Effector CD4-positive, alpha-beta T cell (primary cell): ENCODE measurements around the gene CLCN4.

Source experiments
- DNase-seq: peaks from one replicate; pipeline ENCODE4 v3.0.0-alpha.2; 2020

CLCN4 gene

GRCh38 chrX:10244915-10245622, 88.3 kb downstream of the CLCN4 start:
- DNase-seq: no peak

GRCh38 chrX:10245886-10246285, 89.1 kb downstream of the CLCN4 start:
- DNase-seq: no peak

GRCh38 chrX:10246297-10246696, 89.5 kb downstream of the CLCN4 start:
- DNase-seq: no peak

- DNase-seq: no peak
Observed at GRCh38 chrX:10246846-10247245, 90.1 kb downstream of the CLCN4 start.

DNA sequence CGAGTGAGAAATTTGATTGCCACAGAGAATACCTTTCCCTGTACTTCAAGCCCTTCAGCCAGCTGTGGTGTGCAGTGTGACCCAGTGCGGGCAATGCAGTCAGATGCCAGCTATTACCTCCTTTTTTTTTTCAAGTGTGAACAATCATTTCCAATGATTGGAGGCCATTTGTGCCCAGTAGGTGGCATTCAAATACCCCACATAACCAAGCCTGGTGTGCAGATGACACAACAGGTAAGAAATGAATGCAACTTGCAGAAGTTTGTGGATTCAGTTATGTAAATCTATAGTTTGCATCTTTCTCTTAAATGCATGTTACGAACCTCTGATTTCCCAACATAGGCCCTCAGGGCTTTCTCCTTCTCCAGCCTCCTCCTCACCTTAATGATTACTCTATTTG, 98.0 kb downstream of the CLCN4 start:
- no peak for DNase-seq

DNA sequence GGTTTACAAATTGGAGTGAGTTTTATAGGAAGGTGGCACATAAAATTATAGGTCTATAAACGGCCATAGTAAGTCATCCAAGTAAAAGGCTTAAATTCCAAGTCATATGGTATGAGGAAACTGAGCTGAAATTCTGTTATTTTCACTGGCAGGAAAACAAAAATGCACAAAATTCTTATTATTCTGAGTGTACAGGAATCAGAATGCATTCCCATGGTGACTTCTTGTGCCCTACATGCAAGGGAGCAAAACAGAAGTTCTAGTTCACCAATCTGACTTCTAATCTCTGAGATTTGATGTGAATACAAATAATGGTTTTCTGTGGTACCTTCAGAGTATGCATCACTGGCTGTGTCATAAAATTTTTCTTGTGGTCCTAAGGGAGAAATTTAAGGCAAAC, 102.9 kb downstream of the CLCN4 start:
- DNase-seq: no peak

DNA sequence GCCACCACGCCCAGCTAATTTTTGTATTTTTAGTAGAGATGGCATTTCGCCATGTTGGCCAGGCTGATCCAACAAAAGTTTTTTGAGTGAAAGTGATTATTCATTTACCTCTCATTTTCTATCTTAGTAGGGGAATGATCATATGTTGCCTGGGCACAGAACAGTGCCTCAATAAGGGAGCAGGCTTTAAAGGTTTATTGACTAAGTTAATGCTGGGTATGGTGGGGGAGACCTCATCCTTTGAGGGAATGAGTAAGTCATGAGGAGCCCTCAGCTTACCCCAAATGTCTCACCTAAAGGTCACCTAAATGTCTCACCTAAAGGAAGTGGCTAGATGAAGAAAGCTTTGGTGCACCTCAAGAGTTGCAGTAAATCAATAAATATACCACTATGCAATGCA, 109.0 kb downstream of the CLCN4 start:
- no peak for DNase-seq

DNA sequence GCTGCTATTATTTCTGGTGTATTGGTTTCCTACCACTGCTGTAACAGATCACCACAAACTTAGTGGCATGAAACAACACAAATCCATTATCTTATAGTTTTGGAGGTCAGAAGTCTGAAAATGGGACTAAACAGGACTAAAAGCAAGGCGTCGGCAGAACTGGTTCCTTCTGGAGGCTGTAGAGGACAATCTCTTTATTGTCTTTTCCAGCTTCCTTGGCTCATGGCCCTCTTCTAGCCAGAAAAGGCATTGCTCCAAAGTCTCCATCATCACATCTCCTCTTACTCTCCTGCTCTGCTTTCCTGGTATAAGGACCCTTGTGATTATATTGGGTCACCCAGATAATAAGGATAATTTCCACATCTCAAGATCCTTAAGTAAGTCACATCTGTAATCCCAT, 121.9 kb downstream of the CLCN4 start:
- DNase-seq: no peak

GRCh38 chrX:10280071-10280470, 123.3 kb downstream of the CLCN4 start:
- no peak for DNase-seq

- DNase-seq: no peak
Observed at GRCh38 chrX:10282490-10282889, 125.7 kb downstream of the CLCN4 start.

DNA sequence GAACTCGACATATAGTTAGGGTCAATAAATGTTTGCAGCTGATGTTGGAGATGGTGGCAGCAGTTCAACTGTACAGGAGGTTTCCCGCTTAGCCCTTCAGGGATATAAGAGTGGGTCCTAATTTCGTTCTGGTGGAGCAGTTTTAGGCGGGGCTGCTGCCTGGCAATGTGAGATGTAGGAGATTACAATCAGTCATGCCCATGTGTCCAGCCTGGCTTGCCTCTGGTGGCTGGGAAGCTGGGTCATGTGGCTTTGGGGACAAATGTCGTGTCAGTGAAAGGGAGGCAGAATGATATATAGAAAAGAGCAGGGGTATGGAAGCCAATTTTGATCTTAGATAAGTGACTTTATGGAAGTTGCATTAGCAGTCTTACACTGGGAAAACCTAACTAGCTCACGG, 129.4 kb downstream of the CLCN4 start:
- no peak for DNase-seq
